HPDE6-E6E7 (cell line): ENCODE results near the gene FPR2.
"Not testable (repeated sequence)": the region's sequence is repeated elsewhere in the genome, so short reads cannot be mapped to it uniquely, and the experiment has no call there.

ENCODE experiments used
- DNase-seq: peaks from one replicate; pipeline ENCODE4 v3.0.0; 2011; ENCODE audit warnings: missing footprints; ENCODE audit errors: extremely low spot score

The FPR2 gene

DNA sequence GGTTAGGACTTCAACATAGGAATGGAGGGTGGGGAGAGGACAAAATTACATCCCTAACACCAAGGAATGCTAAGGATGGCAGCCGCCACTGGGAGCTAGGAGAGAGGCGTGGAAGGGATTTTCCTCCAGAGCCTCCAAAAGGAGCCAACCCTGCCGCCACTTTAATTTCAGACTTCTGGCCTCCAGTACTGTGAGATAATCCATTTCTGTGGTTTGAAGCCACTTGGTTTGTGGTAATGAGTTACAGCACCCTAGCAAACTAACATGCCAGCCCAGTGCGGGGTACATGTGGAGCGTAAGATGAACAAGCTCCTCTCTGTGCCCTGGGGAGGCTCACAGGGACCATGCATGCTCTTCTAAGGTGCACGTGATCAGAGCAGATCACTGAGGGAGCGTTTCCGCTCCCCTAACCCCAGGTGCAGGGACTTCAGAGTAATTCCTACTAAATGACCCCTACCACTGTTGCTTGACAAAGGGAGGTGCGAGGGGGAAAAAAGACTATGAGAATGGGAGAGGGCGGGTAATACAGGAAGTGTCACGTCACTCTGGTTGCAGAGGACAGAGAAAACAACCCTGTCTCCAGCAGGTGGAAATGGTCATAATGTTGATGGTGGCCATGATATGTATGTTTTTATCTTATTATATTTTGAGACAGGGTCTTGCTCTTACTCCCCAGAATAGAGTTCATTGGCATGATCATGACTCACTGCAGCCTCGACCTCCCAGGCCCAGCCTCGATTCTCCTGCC, 21.3 kb upstream of the FPR2 start:
- DNase-seq = no peak

DNA sequence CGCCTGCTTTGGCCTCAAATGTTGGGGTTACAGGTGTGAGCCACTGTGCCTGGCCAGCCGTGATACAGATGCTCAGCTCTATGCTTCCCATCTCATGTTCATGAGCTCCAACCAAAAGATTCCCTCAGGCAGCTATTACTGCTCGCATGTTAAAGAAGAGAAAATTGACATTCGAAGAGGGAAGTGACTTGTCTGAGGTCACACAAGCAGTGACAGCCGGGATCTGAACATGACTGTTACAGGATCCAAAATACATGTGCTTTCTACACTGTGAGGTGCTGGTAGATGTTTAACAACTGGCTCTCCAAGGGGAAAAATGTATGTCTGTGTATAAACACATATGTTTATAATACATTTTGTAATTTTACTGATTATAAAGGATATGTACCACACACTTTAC, 20.6 kb upstream of the FPR2 start:
- DNase-seq = no peak

DNA sequence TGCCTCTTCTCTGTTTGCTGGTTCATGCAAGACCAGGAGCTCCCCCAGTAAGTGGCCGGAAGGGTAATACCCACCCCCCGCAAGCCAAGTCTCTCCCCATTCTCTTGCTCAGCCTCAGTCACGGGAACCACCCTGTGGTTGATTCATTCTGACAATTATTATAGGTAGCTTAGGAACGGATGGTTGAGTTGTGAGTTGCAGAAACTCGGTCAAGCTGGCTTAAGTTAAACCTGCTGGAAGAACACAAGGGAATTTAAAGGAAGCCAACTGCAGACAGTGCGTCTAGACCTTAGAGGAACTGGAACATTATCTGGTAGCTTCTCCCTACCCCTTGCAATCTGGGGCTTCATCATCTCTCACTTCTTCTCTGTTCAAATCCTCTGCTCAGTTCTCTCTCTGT, 18.2 kb upstream of the FPR2 start:
- DNase-seq = no peak

DNA sequence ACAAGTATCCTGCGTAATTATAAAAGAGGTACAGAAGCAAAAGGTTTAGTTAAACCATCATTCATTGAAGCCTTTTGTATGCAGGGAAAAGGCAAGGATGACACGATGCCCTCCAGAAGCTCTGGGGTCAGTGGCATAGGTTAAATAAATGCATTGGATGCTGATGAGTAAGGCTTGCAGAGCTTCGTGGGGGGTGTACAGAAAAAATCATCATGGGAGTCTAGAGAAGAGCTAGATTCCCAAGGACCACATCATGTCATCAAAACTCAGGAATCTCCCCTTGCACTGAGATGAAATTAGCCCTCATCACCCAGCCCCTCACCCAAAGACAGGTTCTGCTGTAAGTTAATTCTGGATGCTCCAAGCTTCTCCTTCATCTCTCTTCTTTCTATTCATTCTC, 17.6 kb upstream of the FPR2 start:
- DNase-seq = no peak

DNA sequence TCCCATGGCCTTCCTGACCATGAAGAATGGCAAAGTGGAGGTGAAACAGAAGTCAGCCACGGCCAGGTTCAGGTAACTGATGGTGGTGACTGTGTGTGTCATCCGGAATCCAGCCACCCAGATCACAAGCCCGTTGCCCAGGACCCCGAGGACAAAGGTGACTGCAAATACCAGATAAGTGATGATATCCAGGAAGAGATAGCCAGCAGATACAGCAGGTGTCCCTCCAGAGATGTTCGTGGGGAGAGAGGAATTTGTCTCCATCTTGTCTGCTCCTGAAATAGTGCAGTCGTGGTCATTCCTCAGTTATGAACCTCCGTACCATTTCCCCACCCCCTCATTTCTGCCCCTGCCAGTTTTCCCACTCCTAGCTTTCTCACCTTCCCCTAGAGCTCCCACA, 14.2 kb upstream of the FPR2 start:
- DNase-seq = no peak

DNA sequence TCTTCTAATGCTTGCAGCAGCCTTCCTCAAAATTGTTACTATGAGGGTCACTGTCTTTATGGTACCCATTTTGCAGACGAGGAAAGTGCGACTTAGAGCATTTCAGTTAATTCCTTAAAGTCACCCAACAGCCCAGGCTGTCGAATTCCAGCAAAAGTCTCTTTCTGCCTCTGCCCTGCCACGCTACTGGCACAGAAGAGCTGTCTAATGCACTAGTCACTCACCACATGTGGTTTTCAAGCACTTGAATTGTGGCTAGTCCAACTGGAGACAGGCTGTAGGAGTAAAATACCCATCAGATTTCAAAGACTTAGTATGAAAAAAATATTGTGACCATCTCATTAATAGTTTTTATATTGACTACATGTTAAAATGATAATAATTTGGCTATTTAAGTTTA, 11.0 kb upstream of the FPR2 start:
- DNase-seq = no peak

DNA sequence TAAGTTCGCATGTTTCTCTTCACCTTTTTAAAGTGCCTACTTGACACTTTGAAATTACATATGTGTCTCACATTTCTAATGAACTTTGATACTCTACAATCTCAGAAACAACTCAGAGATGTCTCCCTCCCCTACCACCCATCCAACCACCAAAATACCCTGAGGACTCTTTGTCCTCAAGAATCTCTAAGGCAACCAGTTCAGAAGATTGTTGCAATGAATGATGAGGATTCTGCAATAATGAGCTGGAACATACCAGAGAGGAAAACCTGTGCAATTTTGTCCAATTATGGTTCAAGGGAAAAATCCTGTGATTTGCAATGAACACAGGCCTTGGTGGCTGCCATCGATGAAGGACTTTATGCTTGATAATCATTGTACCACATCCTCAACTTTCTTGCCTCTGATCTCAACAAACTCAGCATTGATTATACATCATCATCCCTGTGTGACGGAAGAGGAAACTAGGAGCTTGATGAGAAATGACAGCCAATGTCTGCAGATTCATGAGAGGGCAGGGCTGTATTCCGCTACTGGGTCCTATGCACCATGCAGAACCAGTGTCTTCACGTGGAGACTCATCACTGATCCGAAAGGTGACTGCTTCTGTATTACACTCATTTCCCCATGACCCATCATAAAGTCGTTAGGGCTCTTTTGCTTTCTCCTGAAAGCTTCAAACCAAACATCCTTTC, 10.4 kb upstream of the FPR2 start:
- no peak for DNase-seq

DNA sequence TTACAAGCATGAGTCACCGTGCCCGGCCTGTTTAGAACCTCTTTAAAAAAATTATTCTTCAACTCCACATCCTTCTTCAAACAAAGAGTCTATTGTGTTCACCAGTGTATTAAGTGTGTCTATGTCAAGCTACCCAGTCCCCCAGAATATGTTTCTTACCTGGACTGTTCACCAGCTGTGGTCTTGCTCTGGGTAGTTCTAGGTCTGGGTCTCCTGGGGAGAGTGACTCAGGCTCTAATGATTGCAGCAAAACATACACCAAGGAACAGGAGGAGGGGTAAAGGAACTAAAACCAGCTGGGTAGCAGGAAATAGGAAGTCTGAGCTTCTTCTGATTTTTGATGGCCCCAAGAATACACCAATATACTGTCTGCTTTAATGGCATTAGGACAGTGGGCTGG, 9.3 kb upstream of the FPR2 start, which contains the start of gene FPR1:
FPR1 (minus strand) TSS at position 224 of the 400 bp plus-strand sequence. CDS start 4,884 bp downstream, outside the sequence.
- no peak for DNase-seq

DNA sequence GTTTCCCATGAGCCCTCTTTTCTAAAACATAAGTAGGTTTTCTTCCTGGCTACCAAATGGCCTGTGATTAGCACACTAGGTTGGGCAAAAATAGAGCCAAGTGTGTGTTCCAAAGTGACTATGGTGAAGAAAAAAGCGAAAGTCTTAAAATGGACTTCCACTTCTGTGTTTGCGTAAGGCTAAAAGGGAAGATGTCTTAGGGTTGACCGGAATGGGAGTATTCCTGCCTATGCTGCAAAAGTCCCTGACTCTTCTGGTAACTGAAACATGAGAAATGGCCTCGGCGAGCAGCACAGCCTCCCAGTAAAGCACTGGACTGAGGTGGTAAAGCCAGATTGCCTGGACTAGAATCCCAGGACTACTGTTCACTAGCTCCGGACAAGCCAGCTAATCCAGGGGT, 6.9 kb upstream of the FPR2 start:
- DNase-seq = no peak

DNA sequence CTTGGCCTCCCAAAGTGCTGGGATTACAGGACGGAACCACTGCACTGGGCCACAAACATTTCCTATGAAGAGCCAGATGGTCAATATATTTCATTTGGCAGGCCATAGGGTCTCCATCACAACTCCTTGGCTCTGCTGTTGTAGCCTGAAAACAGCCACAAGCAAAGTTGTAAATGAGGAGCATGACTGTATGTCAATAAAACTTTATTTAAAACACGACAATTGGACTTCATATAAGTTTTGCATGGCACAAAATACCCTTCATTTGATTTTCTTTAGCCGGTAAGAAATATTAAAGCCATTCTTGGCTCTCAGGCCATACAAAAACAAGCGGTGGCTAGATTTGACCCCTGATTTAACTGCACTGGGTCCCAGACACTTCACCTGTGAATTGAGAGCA, 6.2 kb upstream of the FPR2 start:
- DNase-seq = no peak

DNA sequence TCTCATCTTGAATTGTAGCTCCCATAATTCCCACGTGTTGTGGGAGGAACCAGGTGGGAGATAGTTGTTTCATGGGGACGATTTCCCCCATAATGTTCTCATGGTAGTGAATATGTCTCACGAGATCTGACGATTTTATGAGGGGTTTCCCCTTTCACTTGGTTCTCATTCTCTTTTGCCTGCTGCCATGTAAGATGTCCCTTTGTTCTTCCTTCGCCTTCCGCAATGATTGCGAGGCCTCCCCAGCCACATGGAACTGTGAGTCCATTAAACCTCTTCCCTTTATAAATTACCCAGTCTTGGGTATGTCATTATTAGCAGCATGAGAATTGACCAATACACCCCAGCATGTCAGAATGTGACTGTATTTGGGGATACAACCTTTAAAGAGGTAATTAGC, 5.4 kb upstream of the FPR2 start:
- no peak for DNase-seq

DNA sequence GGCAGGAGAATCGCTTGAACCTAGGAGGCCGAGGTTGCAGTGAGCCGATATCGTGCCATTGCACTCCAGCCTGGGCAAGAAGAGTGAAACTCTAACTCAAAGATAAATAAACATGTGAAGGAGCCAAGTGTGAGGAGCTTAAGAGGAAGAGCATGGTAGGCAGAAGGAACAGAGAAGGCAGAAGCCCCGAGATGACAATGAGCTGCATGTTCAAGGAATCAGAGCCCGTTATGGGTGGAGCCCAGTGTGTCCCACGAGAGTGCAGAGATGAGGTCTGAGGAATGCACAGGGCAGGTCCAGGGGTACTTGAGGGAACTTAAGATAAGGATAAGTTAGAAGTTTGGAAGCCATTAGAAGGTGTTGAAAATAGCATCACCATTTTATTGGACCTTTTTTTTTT, 716 bp downstream of the FPR2 start:
- no peak for DNase-seq

DNA sequence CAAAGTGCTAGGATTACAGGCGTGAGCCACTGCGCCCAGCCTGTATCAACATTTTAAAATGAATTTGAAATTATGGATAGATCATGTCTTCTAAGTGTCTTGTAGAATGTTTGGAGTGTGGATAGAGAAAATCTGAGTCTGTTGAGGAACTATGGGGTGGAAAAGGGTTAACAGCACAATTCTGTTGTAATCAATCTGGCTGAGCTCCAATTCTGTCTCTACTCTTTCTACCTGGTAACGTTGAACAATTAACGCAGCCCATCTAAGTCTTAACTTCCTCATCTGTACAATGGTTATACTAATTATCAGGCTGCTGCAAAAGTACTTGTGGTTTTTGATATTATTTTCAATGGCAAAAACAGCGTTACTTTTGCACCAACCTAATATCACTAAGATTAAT, 4.1 kb downstream of the FPR2 start:
- DNase-seq = no peak

DNA sequence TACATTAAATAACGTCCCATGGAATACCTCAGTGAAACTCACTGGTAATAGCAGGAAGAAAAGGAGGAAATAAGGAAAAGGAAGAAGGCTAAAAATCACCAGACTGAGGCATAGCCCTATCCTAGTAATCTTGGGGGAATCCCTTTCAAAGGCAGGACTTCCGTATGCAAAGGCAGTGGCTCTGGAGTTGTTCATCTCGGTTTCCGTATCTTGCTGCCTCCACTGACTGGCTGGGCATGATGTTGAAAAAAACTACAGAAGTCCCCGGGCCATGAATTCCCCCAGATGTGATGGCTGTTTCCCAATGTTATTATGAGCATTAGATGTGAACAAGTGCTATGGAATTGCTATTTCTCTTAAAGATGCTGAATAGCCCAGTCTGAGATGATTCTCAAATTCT, 5.5 kb downstream of the FPR2 start:
- no peak for DNase-seq

DNA sequence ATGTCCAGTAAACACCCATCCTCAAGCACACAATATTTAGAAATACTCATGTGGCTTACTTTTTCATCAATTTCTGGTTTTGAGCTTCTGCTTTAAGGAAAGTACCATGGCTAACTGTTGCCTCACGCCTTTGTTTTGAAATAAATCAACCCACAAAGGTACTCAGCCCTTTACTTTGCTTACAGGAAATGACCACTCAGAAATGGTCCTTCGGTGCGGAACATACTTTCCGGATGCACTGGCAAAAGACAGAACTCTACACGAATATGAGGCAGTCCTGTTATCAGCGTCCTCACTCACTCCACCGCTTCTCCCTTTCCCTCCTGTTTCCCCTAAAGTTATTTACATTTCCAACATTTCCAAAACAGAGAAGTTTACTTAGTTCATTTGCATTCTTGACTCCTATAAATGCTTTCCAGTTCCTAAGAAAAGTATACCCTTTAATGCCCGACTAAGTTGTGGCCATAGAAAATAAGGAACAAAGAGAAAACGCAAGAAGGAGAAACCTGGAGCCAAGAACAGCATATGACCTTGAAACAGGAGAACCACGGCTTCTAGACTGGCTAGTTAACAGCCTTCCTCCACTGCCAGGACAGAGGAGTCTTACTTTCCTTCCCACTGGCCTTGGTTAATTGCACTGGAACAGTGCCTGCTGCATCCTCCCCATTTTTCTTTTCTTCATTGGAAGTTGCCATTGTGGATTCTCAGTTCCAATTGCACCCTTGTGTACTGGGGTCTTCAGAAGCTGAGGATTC, 10.6 kb downstream of the FPR2 start:
- no peak for DNase-seq

DNA sequence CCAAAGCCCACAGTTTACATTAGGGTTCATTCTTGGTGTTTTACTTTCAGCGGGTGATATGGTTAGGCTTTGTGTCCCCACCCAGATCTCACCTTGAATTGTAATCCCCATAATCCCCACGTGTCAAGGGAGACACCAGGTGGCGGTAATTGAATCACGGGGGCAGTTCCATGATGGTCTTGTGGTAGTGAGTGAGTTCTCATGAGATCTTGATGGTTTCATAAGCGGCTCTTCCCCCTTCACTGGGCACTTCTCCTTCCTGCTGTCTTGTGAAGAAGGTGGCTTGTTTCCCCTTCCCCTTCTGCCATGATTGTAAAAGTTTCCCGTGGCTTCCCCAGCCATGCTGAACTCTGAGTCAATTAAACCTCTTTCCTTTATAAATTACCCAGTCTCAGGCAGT, 12.0 kb downstream of the FPR2 start:
- no peak for DNase-seq

DNA sequence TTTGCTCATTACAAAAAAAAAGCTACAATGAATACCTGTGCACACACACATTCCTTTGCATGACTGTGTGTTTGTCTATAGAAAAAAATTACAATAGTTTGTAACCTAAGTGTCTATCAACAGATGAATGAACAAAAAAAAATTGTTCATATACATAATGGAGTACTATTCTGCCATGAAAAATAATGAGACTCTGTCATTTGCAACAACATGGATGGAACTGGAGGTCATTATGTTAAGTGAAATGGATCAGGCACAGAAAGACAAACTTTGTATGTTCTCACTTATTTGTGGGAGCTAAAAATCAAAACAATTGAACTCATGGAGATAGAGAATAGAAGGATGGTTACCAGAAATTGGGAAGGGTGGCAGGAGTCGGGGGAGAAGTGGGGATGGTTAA, 15.6 kb downstream of the FPR2 start:
- not testable (repeated sequence) for DNase-seq

DNA sequence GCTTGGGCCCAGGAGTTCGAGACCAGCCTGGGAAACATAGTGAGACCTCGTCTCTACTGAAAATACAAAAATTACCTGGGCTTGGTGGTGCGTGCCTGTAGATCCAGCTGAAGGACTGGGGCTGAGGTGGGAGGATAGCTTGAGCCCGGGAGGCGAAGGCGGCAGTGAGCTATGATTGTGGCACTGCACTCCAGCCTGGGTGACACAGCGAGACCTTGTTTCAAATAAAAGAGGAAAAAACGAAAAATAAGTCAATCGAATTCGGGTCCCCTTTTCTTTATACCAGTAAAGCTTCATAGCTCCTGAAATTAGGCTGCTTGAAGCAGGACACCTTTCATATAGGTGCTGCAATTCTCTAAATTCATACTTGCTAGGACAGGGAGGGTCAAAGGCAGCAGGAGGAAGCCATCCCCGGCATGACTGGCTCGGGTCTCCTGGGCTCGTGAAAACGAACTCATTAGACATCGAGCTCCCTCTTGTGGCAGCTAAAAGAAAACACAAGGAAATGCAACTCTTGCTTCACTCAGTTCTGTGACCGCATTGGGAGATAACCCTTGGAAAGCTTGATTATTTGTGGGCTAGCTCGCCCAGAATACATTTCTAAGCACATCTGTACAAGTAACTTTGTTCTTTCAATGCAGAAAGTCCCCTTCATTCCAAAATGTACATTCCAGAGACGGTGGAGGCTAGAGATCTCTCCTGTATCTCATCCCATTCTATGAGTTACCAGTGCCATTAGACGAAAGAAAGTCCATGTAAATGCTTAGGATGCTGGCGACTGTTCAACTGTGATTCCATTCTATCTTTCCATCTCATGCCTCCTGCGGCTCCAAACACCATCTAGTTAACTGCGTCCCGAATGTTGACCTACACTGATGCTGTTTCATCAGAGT, 16.8 kb downstream of the FPR2 start:
- peak; percentile 46 for DNase-seq

DNA sequence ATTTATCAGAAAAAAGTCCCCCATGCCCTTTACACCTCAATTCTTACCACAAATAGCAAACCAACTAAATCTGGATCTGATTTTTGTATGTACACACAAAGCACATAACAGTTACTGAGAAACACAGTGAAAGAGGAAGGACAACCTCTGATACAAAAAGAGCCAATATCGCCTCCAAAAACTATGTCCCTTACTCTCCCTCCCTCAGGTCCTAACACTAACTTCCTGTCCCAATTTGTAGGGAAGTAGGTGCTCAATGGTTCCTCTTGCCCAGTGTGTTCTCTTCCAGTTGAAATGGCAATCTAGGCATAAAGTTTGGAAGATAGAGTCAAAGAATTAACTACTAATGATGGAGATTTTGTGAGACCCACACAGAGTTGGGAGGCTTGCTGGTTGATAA, 18.2 kb downstream of the FPR2 start:
- no peak for DNase-seq

DNA sequence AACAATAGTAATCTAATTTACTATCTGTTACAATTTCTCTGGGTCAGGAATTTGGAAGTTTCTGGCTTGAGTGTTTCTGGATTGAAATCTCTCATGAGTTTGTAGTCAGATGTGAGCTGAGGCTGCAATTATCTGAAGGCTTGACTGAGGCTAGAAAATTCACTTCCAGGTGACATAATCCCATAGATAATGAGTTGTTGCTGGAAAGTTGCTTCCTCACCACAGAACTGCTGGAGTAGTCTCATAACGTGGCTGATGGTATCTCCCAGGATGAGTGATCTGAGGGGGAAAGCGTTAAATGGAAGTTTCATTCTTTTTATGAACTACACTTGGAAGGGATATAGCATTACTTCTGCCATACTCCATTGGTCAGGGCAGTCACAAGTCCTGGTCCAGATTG, 18.7 kb downstream of the FPR2 start:
- no peak for DNase-seq

DNA sequence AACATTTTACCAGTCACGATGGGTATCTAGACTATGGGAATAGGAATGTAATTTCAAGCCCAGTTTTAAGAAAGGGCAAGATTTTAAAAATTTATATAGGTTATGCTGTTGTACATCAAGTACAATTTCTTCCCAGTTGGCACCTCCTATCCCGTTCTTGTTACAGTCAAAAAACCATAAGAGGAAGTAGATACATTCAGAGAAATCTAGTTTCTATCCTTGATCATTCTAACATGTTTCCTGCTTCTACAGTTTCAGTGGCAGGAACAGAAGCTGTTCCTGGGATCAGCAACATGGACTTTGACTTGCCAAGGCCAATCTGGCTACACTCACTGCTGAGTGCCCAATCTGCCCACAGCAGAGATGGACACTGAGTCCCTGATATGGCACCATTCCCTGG, 19.3 kb downstream of the FPR2 start:
- no peak for DNase-seq

DNA sequence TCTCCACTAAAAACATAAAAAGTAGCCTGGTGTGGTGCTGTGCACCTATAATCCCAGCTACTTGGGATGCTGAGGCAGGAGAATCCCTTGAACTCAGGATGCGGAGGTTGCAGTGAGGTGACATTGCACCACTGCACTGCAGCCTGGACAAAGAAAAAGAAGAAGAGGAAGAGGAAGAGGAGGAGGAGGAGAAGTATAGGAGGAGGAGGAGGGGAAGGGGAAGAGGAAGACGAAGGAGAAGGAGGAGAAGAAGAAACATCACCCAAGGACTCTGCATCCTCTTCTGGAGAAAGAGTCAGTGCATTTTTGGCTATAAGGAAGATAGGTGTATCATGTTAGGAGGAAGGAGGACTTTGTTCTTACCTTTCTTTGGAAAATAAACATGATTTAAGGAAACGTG, 21.0 kb downstream of the FPR2 start:
- DNase-seq = no peak
